Measurements from ENCODE around the gene CNST.
A peak's percentile ranks its signal among the peaks of the same experiment; 100 is the strongest.

Gene CNST, protein sequence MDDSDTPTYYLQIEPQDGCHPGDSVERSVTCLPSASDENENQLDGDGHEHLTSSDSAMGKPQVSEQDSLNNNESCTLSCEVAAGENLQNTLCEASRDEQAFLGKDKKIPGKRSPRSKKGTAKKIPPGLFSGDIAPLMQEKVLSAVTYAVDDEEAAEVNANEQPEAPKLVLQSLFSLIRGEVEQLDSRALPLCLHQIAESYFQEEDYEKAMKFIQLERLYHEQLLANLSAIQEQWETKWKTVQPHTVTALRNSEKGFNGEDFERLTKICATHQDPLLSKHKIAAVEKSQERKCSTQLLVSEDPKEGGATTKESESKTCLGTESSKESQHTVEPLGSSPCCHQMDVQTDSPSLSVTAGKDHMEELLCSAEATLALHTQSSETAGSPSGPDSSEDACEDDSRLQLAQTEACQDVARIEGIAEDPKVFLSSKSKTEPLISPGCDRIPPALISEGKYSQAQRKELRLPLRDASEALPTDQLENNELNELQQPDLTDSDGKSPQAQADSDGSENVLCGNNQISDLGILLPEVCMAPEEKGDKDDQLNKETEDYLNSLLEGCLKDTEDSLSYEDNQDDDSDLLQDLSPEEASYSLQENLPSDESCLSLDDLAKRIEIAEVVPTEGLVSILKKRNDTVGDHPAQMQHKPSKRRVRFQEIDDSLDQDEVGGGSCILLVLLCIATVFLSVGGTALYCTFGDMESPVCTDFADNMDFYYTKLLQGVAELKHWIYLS

DNA sequence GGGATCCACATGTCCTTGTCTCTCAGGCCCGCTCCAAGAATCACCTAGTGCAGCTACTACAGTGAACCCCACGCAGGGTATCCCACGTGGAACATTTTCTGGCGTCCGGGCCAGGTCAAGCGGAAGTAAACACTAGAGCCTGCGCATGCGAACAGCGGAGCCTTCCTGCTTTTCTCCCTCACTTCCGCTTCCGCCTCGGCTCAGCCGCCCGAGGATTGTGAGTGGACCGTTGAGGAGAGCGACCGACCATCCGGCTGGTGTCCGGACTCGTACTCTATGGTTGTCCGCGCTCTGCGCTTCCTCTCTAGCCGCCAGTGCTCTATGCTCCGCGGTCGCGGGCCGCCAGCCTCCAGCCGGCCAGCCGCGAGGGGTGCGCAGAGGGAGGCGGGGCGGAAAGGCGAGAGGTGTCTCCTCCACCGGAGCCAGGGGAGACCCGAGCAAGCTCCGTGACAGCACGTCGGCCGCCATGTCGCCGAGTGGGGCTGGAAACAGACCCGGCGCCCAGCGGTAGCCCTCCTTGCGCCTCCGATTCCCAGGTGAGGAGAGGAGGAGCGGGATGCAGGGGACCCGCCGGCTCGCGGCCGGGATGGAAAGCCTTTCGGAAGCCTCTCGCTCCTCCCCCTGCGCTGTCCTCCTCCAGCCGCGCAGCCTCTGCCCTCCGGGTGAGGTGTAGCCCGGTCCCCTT is at the start of gene CNST, which contains the start of gene TFB2M:
TSS of gene CNST (plus strand) at position 329 of the 685 bp plus-strand sequence. CDS start 25,107 bp downstream, outside the sequence.
TSS of gene TFB2M (minus strand) at position 134 of the 685 bp plus-strand sequence. CDS start at position 11, 123 bp downstream.
- Mint-ChIP-seq H3K36me3 (peaks cover 8% of the 10 kb centered on the region), H3K27ac (peak within 1 kb of the TSS; percentile 97), H3K27me3 (no peaks in the 10 kb centered on the region), H3K4me1 (peaks cover 49% of the 10 kb centered on the region), H3K9me3 (no peaks in the 10 kb centered on the region), H3K4me3 (peak within 1 kb of the TSS; percentile 97)

DNA sequence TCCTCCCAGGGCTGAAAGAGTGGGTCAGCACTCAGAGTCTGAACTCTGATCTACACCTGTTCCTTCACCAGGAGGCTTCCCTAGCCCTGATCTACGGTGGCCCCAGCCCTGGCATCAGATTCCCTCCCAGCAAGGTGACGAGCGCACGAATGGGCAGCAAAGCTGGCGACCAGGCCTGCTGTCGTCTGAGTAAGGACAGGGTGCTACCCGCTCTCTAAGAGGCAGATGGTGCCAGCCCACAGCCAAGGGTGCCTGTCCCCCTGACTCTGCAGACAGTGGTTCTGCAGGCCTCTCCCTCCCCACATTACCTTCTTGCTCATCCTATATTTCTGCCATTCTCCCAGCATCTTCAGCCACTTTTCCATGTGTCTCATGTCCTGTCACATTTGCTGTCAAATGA is 48.9 kb upstream of the CNST start:
- no peak overlapping the region for H3K27ac Mint-ChIP-seq

DNA sequence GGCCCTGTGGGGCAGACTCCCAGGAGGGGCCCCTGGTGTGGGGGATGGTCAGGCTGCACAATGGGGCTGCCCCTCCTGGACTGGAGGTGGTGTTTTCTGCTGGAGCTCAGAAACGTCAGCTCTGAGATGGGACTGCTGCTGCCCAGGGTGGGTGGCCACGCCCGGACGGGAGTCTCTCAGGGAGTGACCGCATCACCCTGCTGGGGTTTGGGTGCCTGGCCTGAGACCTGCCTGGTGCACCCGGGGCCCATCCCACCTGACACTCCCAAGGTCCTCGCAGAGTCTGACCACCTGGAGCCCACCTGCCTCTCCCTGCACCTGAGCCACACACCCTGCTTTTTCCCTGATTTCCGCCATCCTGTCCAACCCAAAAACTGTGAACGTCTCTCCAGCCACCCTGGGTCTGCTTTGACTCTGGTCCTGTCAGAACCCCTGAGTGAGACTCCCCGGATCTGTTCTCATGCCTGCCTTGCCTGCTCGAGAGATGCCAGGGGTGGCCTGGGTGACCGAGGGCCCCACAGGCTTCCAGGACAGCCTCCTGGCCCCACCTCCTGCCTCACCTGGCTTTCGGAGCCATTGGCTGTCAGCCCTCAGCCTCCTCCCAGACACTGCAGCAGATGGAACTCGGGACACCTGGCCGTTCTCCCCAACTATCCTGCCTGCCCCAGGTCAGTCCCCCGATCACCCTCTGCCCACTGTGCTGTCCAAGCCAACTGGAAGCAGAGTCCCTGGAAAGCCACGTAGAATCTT is 47.6 kb upstream of the CNST start:
- H3K27ac Mint-ChIP-seq = no peak overlapping the region
- H3K9me3 Mint-ChIP-seq = no peaks in the 10 kb centered on the region
- no peaks in the 10 kb centered on the region for H3K4me1 Mint-ChIP-seq
- no peak overlapping the region for H3K4me3 Mint-ChIP-seq
- no peaks in the 10 kb centered on the region for H3K27me3 Mint-ChIP-seq
- no peaks in the 10 kb centered on the region for H3K36me3 Mint-ChIP-seq

More for the DNA sequence above, 48.9 kb upstream of the CNST start:
- Mint-ChIP-seq H3K27me3 (no peaks in the 10 kb centered on the region), H3K4me1 (no peaks in the 10 kb centered on the region), H3K9me3 (no peaks in the 10 kb centered on the region), H3K4me3 (no peak overlapping the region), H3K36me3 (no peaks in the 10 kb centered on the region)

DNA sequence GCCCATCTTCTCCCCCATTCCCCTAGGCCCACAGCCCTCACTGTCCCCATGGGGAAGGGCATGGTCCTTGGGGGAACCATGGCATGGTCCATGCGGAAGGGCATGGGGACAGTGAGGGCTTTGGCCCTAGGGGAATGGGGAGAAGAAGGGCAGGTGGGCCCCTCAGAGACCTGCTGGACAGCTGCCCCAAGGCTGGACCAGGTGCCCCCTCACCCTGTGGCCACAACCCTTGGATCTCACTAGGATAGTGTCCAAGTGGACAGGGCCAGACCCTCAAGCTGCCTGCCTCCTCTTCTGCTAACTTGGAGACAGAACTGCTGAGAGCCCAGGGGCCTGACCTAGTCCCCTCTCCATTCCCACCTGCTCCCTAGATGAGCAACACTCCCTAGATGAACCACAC is 46.7 kb upstream of the CNST start:
- H3K9me3 Mint-ChIP-seq = no peaks in the 10 kb centered on the region
- H3K36me3 Mint-ChIP-seq = no peaks in the 10 kb centered on the region
- H3K27me3 Mint-ChIP-seq = no peaks in the 10 kb centered on the region
- no peaks in the 10 kb centered on the region for H3K4me1 Mint-ChIP-seq
- no peak overlapping the region for H3K4me3 Mint-ChIP-seq
- H3K27ac Mint-ChIP-seq = no peak overlapping the region

DNA sequence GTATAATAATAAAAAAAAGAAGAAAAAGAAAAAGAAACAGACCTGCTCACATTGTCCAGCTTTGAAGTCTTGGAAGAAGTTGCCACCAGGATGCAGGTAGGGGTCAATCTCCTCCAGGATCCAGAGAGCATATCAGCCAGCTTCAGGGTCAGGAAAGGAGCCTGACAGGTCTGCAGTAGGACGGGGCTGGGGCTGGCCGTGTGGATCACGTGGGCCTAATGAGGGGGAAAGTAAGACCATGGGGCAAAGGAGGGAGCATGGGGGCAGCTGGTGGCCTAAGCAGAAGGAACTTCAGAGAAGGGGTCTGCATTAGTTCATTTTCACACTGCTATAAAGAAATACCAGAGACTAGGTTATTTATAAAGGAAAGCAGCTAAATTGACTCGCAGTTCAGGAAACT is 39.9 kb upstream of the CNST start:
- no peak overlapping the region for H3K27ac Mint-ChIP-seq
- no peaks in the 10 kb centered on the region for H3K9me3 Mint-ChIP-seq
- no peaks in the 10 kb centered on the region for H3K27me3 Mint-ChIP-seq
- peaks cover under 1% of the 10 kb centered on the region for H3K36me3 Mint-ChIP-seq
- H3K4me1 Mint-ChIP-seq = peaks cover 12% of the 10 kb centered on the region
- no peak overlapping the region for H3K4me3 Mint-ChIP-seq

DNA sequence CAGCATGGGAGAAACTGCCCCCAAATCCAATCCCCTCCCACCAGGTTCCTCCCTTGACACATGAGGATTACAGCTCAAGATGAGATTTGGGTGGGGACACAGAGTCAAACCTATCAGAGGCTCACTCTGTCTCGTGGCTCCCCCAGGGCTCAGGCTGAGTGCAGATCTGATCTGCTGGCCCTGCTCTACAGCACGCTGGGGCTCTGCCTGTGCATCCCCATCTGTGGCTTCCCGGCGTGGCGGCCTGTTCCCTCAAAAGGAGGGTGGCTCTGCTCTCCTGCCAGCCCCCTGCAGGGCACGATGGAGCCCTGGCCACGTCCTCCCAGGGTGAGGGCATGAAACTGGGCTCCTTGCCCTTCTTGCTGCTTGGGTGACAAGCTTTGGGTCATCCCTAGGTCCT is 39.3 kb upstream of the CNST start:
- Mint-ChIP-seq H3K27me3 (no peaks in the 10 kb centered on the region), H3K9me3 (no peaks in the 10 kb centered on the region), H3K4me1 (peaks cover 12% of the 10 kb centered on the region), H3K27ac (no peak overlapping the region), H3K36me3 (peaks cover 1% of the 10 kb centered on the region), H3K4me3 (no peak overlapping the region)

DNA sequence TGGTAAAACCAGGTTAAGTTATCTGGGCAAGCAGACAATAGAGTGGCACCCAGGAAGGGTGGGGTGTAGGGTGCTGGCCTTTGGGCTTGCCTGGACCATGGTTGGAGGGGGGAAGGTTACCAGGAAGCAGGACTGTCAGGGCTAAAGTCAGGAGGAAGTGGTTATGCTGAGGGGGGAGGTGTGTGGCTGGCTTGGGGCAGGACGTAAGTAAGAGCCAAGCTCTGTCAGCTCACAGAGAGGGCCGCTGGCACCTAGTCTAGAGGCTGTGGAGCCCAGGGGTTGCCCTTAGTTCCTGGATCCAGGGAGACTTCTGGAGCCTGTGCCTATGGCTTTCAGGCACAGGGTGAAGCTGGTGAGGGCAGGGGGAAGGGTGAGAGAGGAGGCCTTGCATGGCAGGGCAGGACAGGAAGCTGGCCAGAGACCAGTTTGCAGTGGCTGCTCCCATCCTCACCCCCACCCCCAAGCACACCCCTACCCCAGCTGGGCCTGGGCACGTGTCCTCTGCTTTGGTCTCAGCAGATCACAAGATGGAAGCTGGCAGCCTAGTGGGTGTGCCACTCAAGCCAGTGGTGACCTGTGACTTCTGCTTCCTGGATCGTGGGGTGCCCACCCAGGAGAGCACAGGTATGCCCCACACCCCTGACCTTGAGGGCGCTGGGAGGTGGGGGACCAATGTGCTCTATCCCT is 38.7 kb upstream of the CNST start:
- H3K9me3 Mint-ChIP-seq = no peaks in the 10 kb centered on the region
- no peaks in the 10 kb centered on the region for H3K27me3 Mint-ChIP-seq
- H3K27ac Mint-ChIP-seq = peak overlapping the region; percentile 27
- no peak overlapping the region for H3K4me3 Mint-ChIP-seq
- peaks cover 1% of the 10 kb centered on the region for H3K36me3 Mint-ChIP-seq
- H3K4me1 Mint-ChIP-seq = peaks cover 12% of the 10 kb centered on the region

DNA sequence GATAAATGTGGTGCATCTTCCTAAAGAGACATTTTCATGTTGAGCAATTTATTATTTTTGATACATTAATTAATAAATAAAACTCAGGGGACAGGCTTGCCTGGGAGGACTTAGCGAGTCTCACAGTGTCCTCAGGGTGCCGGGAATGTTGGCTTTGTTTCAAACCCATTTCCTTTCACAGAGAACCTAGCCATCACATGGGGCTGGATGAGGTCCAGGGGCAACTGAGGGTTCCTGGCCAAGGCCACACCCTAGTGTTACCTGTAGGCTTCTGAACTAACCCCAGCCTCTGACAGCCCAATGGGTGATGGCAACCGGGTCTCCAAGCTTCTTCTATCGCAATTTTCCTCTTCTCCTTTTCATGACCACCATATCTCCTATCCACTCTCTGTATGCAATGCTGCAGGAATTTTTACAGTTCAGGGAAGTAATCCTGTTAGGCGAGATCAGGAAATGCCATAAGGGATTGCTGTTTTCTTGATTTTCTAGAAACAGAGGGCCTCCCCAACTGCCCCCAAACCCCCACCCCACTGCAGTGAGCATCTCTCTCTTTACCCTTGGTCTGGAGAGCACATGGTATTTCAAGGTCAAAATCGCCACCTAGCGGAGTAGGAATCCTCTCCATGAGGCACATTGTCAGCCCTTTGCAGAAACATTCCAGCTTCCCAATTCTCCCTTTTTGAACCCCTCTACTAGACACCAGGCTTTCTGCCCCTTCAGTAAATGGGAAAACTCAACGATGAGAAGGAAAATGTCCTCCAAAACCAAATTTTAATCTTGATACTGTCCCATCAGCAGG is 37.1 kb upstream of the CNST start:
- H3K36me3 Mint-ChIP-seq = peaks cover 1% of the 10 kb centered on the region
- no peaks in the 10 kb centered on the region for H3K27me3 Mint-ChIP-seq
- H3K9me3 Mint-ChIP-seq = no peaks in the 10 kb centered on the region
- H3K27ac Mint-ChIP-seq = no peak overlapping the region
- no peak overlapping the region for H3K4me3 Mint-ChIP-seq
- peaks cover 12% of the 10 kb centered on the region for H3K4me1 Mint-ChIP-seq

DNA sequence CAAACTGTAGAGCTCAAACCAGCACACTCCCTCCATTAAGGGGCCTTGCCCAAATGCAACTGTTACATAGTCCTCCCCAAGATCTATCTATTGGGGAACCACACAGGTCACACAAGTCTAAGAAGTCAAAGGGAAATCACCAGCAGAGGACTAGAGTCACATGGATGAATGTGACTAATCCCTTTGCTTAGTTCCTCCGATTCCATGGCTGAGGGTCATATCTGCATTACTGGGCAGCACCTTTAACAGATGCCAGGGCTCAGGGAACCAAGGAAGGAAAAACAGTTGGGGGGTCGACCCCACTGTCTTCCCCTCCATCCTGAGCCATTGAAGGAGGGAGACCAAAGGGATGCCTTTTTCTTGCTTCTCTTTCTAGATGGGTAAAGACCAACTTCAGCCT is 35.8 kb upstream of the CNST start:
- peaks cover 1% of the 10 kb centered on the region for H3K36me3 Mint-ChIP-seq
- no peaks in the 10 kb centered on the region for H3K27me3 Mint-ChIP-seq
- no peak overlapping the region for H3K4me3 Mint-ChIP-seq
- H3K4me1 Mint-ChIP-seq = peaks cover 12% of the 10 kb centered on the region
- no peak overlapping the region for H3K27ac Mint-ChIP-seq
- no peaks in the 10 kb centered on the region for H3K9me3 Mint-ChIP-seq

DNA sequence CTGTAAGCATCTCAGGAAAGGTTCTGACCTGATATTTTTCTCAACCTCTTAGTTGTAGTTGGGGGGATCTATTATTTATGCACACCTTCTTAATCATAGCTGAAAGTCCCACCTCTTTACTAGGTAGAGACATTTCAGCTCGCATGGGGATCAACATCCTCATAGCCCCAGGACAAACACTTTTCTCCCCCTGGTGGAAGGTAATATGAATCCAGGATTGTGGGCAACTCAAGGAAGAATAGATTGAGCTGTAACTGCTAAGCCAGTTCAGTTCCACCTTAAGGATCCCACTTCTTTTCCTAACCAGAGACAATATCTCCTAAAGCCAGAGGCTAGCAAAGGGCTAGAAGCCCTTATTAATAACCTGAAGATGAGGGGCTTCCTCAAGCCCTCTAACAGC is 33.7 kb upstream of the CNST start:
- Mint-ChIP-seq H3K27ac (no peak overlapping the region), H3K4me3 (no peak overlapping the region), H3K4me1 (peaks cover 7% of the 10 kb centered on the region), H3K9me3 (no peaks in the 10 kb centered on the region), H3K27me3 (no peaks in the 10 kb centered on the region), H3K36me3 (peaks cover 1% of the 10 kb centered on the region)

DNA sequence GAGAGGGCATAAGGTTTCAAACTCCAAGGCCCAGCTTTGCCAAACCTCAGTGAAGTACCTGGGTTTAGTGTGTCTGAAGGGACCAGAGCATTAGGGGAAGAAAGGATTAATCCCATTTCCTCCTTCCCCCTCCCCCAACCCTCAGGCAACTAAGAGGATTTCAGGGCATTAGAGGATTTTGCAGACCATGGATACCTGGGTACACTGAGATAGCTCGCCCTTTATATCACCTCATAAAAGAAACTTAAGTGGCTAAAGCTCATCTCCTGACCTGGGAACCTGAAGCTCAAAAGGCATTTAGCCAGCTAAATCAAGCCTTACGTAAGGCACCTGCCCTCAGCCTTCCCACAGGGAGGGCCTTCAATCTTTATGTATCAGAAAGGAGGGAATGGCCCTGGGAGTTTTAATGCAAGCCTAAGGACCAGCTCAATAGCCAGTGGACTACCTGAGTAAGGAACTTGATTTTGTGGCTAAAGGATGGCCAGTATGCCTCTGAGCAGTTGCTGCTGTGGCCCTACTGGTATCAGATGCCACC is 32.8 kb upstream of the CNST start:
- no peak overlapping the region for H3K27ac Mint-ChIP-seq
- no peaks in the 10 kb centered on the region for H3K9me3 Mint-ChIP-seq
- no peaks in the 10 kb centered on the region for H3K27me3 Mint-ChIP-seq
- no peak overlapping the region for H3K4me3 Mint-ChIP-seq
- no peaks in the 10 kb centered on the region for H3K4me1 Mint-ChIP-seq
- H3K36me3 Mint-ChIP-seq = peaks cover 1% of the 10 kb centered on the region

DNA sequence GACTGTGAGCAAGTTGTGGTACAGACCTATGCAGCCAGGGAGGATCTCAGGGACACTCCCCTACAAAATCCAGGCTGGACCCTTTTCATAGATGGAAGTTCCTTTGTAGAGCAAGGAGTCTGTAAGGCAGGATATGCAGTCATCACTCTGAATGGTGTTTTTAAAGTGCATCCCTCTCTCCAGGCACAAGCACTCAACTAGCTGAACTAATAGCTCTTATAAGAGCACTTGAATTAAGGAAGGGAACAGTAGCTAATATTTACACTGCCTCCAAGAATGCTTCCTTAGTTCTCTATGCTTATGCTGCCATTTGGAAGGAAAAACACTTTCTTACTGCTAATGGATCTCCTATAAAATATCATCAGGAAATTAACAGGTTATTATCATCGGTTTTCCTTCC is 32.1 kb upstream of the CNST start:
- Mint-ChIP-seq H3K27ac (no peak overlapping the region), H3K27me3 (no peaks in the 10 kb centered on the region), H3K9me3 (no peaks in the 10 kb centered on the region), H3K36me3 (peaks cover 6% of the 10 kb centered on the region), H3K4me1 (no peaks in the 10 kb centered on the region), H3K4me3 (no peak overlapping the region)

DNA sequence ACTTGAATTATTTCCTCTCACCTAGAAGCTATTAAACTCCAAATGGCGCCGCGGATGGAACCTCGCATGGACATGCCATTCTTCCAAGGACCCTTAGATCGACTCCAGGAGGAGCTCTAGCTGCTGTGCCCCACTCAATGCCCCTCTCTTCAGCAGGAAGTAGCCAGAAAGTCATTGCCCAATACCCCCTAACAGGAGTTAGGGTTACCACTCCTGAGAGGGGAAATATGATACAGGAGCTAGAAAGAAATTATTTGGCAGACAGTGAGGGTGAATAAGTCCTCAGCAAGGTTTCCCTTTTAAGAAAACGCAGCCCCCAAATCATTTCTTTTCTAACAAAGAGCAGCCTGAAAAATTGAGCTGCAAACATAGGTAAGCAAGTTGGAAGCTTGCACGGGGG is 28.8 kb upstream of the CNST start:
- peaks cover 11% of the 10 kb centered on the region for H3K36me3 Mint-ChIP-seq
- no peaks in the 10 kb centered on the region for H3K4me1 Mint-ChIP-seq
- no peak overlapping the region for H3K27ac Mint-ChIP-seq
- H3K27me3 Mint-ChIP-seq = no peaks in the 10 kb centered on the region
- H3K4me3 Mint-ChIP-seq = no peak overlapping the region
- H3K9me3 Mint-ChIP-seq = no peaks in the 10 kb centered on the region

DNA sequence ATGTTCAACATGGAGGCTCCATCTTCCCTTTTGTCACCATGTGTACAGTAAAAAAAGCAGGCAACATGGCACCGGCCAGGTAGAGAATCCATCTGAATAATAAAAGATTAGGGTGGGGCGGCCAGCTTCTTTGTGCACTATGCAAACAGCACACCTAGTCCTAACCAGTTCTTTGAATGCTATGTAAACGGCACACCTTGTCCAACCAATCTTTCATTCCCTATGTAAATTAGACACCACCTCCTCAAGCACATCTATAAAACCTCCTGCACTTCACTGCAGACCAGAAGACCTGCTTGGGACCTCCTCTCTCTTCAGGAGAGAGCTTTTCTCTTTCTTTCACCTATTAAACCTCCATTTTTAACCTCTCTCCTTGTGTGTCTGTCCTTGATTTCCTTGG is 28.4 kb upstream of the CNST start:
- H3K9me3 Mint-ChIP-seq = no peaks in the 10 kb centered on the region
- H3K27ac Mint-ChIP-seq = no peak overlapping the region
- H3K4me1 Mint-ChIP-seq = no peaks in the 10 kb centered on the region
- no peaks in the 10 kb centered on the region for H3K27me3 Mint-ChIP-seq
- H3K36me3 Mint-ChIP-seq = peaks cover 11% of the 10 kb centered on the region
- no peak overlapping the region for H3K4me3 Mint-ChIP-seq

Data from activated naive CD4-positive, alpha-beta T cell treated with anti-CD3 and anti-CD28 coated beads, Interleukin-2, amount 50 U/mL, for 24 hours (primary cell).